Subcutaneous adipose tissue (tissue), 4 donors: ENCODE data around the gene BHLHA9. TPM values are rescaled to one million over a fixed set of nuclear protein-coding genes. Genes with fewer than 3 reads are reported as not detected.

Experiments used
- total RNA-seq, 4 donors: library from RNA; depleted of rRNA; stranded (reverse); fragments of >200 nt; gene quantifications; one replicate each; pipeline ENCODE4 v1.1.0, GENCODE V29; 2016
- TF ChIP-seq, protein P1 (sequence below): fragments of 450-650 bp; IDR thresholded peaks from one replicate; pipeline ENCODE4 v1.5.1; 2016; ENCODE audit warnings: low read depth, mild to moderate bottlenecking, control low read depth, antibody characterized with exemption, moderate library complexity

Gene BHLHA9
- total RNA-seq, 4 donors from 2014 or later: not detected

- TF ChIP-seq, protein P1, sequence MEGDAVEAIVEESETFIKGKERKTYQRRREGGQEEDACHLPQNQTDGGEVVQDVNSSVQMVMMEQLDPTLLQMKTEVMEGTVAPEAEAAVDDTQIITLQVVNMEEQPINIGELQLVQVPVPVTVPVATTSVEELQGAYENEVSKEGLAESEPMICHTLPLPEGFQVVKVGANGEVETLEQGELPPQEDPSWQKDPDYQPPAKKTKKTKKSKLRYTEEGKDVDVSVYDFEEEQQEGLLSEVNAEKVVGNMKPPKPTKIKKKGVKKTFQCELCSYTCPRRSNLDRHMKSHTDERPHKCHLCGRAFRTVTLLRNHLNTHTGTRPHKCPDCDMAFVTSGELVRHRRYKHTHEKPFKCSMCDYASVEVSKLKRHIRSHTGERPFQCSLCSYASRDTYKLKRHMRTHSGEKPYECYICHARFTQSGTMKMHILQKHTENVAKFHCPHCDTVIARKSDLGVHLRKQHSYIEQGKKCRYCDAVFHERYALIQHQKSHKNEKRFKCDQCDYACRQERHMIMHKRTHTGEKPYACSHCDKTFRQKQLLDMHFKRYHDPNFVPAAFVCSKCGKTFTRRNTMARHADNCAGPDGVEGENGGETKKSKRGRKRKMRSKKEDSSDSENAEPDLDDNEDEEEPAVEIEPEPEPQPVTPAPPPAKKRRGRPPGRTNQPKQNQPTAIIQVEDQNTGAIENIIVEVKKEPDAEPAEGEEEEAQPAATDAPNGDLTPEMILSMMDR: no peak
Measured at GRCh38 chr17:1272701-1273100, 2.5 kb downstream of the BHLHA9 start.

DNA sequence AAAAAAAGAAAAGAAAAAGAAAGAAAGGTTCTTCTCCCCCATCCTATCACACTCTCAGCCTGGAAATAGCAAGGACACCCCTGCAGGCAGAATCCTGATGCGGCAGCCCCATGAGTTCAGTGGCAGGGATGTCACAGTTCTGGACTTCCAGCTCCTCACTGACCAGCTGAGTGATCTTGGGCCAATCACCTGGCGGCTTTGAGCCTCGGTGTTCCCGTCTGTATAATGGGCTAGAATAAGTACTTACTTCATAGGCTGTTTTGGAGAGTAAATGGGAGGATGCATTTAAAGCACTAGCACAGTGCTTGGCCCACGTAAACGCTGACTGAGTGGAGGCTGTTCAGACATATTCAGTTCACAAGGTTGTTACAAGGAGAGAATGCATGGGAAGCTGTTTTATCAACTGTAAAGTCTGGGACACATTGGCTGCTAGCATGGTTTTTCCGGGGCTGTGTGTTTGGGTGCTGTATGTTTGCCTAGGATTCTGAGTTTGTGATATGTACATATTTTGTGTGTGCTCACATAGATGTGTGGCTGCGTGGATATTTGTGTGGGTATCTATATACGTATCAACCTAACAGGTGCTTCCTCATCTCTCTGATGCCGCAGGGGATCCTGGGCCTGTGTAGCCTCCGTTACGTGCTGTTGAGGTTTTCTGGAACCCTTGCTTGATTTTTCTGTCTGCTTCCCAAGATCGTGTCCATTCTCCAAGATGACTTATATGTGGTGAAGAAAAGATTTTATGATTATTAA, 3.4 kb downstream of the BHLHA9 start:
- TF ChIP-seq, protein P1: no peak

- TF ChIP-seq, protein P1: no peak
Measured at GRCh38 chr17:1274245-1274608, 4.0 kb downstream of the BHLHA9 start.

- TF ChIP-seq, protein P1: no peak
Measured at GRCh38 chr17:1275205-1275961, 5.1 kb downstream of the BHLHA9 start.

DNA sequence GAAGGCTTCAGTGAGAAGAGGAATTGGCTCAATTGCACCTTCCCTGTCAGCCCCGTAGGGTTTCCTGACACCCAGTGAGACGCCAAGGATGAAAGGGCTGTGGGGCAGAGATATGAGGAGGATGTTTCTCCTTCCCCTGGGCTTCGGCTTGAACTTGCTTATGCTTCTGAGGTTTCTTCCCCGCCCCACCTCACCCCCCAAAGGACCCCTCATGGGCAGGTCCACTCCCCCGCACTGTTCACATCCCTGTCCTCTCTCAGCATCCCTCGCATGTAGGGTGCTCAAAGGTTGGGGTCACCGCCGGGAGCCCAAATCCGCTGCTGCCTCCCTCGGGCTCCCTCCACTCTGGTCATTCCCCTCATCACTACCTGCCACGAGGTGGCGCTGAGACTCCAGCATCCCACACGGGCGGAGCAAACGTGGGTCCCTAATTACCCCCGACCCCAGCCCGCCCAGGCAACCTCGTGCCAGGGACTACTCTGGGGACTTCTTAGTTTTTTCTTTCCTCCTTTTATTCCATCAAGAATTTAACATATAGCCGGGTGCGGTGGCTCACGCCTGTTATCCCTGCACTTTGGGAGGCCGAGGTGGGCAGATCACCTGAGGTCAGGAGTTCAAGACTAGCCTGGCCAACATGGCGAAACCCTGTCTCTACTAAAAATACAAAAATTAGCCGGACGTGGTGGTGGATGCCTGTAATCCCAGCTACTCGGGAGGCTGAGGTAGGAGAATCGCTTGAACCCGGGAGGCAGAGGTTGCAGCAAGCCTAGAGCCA, 5.9 kb downstream of the BHLHA9 start:
- TF ChIP-seq, protein P1: no peak

GRCh38 chr17:1280652-1281051, 10.4 kb downstream of the BHLHA9 start:
- TF ChIP-seq, protein P1: no peak
